Inflammatory macrophage treated with lipopolysaccharide for 1 hour (primary cell): ENCODE data around the gene CEP112.
"Not testable (repeated sequence)": the region's sequence is repeated elsewhere in the genome, so short reads cannot be mapped to it uniquely, and the experiment has no call there.

Source experiments
- DNase-seq, 2 donors: peaks; one replicate each; pipeline ENCODE4 v3.0.0-alpha.2; 2020 to 2022

CEP112 gene

GRCh38 chr17:66210208-66210574 is 18.3 kb upstream of the CEP112 start:
- DNase-seq: no peak

GRCh38 chr17:66207936-66208335 is 16.0 kb upstream of the CEP112 start:
- no peak for DNase-seq

- no peak for DNase-seq
Measured at GRCh38 chr17:66203274-66204015, 11.5 kb upstream of the CEP112 start.

GRCh38 chr17:66200685-66201092 is 8.8 kb upstream of the CEP112 start:
- DNase-seq: peak; percentile 17 to 68

GRCh38 chr17:66198242-66198641 is 6.3 kb upstream of the CEP112 start:
- DNase-seq: no peak

GRCh38 chr17:66192378-66192687 is 400 bp upstream of the CEP112 start:
- DNase-seq: no peak

- DNase-seq: no peak
Measured at GRCh38 chr17:66190738-66191592, 968 bp downstream of the CEP112 start.

- no peak for DNase-seq
Measured at GRCh38 chr17:66187718-66188117, 4.2 kb downstream of the CEP112 start.

- no peak for DNase-seq
Measured at GRCh38 chr17:66185862-66186261, 6.1 kb downstream of the CEP112 start.

GRCh38 chr17:66184392-66184791 is 7.5 kb downstream of the CEP112 start:
- no peak for DNase-seq

GRCh38 chr17:66183529-66183928 is 8.4 kb downstream of the CEP112 start:
- no peak for DNase-seq

- DNase-seq: no peak
Measured at GRCh38 chr17:66178642-66179041, 13.3 kb downstream of the CEP112 start.

GRCh38 chr17:66177048-66177447 is 14.9 kb downstream of the CEP112 start:
- DNase-seq: no peak

- DNase-seq: no peak
Measured at GRCh38 chr17:66175892-66176291, 16.0 kb downstream of the CEP112 start.

- no peak for DNase-seq
Measured at GRCh38 chr17:66172691-66173223, 19.2 kb downstream of the CEP112 start.

GRCh38 chr17:66172144-66172543 is 19.8 kb downstream of the CEP112 start:
- no peak for DNase-seq

GRCh38 chr17:66171692-66172091 is 20.2 kb downstream of the CEP112 start:
- no peak for DNase-seq

- no peak for DNase-seq
Measured at GRCh38 chr17:66171172-66171571, 20.8 kb downstream of the CEP112 start.

GRCh38 chr17:66169839-66170238 is 22.1 kb downstream of the CEP112 start:
- no peak for DNase-seq

GRCh38 chr17:66167189-66167815 is 24.6 kb downstream of the CEP112 start:
- DNase-seq: no peak

GRCh38 chr17:66165537-66166123 is 26.3 kb downstream of the CEP112 start:
- DNase-seq: peak; percentile 25 to 58

- DNase-seq: not testable (repeated sequence)
Measured at GRCh38 chr17:66155055-66155454, 36.9 kb downstream of the CEP112 start.

GRCh38 chr17:66152756-66153155 is 39.2 kb downstream of the CEP112 start:
- DNase-seq: no peak
